Posterior cingulate gyrus (tissue), 11 donors: ENCODE data around the gene HIVEP3.

Experiments
- DNase-seq, 10 donors: peaks; one replicate each; pipeline versions ENCODE4 v3.0.0 to v3.0.0-alpha.2; 2020 to 2021; ENCODE audit warnings: mixed read lengths in 3 of 10
- intact Hi-C: fragments of 100-400 bp; cut with DNase I; formaldehyde crosslinking; loops from one replicate; pipeline ENCODE4 v1.15.1; 2023

Gene HIVEP3

DNA sequence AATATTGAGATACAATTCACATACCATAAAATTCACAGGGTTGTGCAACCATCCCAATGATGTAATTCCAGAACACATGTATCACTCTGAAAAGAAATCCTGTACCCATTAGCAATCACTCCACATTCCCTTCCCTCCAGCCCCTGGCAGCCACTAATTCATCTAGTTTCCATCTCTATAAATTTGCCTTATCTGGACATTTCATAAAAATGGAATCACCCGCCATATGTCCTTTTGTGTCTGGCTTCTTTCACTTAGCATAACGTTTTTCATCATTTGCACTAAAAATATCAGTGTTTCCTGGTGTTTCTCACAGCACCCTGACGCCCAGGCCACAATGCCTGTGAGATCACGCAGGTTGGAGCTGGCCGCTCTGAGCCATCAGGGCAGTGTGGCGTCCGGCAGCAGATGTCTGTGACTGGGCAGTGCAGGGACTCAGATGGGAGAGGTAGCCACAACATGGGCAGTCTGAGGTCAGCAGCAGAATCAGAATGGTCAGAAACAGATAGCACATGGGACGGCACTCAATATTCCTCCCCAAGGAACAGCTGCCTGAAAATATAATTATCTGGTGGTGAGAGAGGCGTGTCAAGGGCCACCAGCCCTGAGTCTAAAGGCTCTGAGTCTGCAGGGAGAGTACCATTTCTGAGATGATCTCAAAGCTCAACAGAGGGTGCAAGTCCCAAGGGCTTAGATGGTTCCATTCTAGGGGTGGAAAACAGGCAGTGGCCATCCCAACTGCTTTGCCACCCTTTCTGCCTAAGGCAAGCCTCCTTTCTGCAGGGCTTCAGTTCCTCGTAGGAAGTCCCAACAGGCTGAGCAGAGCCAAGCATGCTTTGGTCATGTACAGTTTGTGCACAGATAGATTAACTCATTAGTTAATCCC is 304.8 kb downstream of the HIVEP3 start:
- intact Hi-C loops, result no loop called here
- peak in 1 of 10 donors; percentile 73 for DNase-seq

DNA sequence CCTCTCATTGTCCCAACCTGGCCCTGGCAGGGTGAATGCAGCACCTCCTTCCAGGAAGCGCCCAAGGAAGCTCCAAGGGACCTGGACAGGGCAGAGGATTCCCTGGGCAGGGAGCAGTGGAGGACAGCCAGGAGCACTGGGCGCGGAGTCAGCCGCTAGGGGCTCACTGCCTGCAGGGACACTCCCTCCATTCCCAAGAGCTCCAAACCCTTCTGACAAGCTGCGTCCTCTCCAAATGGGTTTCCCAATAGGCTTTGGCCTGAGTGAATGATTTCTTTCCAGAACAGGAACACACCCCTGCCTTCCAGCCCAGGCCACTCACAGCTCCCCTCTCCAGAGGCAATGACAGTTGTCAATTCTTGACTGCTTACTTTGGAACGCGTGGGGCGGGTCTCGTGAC is 305.8 kb downstream of the HIVEP3 start:
- peak in 1 of 10 donors; percentile 67 for DNase-seq
- intact Hi-C loops, result no loop called here

DNA sequence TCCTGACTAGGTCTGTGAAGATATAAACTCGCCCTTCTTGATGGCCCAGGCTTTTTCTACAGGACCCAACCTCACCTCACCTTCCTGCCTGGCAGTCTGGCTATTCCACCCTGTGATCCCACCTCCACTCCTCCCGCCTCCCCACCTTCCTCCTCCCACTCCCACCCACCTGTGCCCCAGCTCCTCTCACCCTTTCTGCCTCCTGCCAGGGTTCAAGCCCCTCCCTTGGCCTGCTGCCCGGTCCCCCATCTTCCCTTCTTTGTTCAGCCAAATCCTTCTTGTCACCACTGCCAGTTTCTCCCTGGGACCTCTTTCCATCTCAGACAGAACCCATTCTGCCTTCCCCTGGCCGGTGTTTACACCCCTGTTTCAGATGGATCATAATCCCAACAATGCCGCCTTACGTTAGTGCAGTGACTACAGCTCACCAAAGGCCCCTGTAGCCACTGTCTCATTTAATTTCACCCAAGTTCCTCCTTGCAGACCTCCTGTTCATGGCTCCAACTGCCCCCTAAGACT is 306.7 kb downstream of the HIVEP3 start:
- intact Hi-C loops, result no loop called here

DNA sequence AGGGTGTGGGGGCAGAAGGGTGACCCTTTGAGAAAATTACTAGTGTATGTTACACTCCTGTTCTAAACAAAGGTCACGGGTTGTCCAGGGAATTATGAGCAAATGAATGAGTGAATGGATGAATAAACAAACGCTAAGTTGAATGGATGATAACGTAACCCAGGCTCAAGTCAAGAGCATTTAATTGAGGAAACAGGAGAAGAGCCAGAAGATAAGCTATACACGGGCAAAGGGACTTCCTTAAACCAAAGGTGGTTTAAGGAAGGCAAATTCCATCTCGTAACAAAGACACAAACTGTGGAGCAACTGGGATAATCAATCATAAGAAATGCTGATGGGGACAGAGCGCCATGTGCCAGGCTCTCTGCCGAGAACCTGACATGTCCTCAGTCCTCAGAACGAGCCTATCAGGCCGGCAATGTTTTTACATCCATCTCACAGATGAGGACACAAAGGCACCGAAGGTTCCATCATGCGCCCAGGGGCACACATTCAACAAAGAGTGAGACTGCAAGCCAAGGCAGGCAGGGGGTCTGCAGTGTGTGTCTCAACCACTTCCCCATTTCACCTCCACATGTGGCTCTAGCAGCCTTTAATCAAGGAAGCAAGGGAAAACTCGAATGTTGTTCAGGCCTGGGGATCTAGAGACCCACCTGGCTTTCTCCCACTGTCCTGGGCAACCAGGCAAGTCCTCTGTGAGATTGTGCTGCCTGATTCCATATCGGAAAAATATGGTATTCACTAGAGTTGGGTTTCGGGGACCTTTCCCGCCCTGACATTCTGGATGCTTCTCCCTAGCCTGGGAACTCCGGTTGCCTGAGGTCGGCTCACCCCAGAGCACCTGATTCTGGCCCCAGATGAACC is 307.4 kb downstream of the HIVEP3 start:
- DNase-seq, result no peak
- intact Hi-C loops, result no loop called here

More for the DNA sequence above, 306.7 kb downstream of the HIVEP3 start:
- DNase-seq, result no peak

DNA sequence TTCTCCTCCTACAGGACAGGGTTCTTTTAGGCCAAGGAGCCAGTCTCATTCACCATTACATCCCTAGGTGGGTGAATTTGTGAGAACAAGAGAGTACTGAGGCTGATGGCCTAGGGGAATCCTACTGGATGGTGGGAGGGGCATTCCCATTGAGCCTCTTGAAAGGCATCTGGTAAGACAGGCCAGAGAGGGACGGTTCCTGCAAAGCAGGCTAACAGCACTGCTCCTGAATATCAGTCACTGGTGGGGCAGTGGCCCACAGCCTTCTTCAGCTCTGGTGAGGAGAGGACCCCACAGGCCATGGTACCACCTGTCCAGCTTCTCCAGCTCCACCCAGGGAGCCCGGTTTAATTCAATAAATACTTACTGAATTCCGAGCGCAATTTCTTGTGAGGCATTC is 308.4 kb downstream of the HIVEP3 start:
- peak in 1 of 10 donors; percentile 34 for DNase-seq
- intact Hi-C loops, result no loop called here

DNA sequence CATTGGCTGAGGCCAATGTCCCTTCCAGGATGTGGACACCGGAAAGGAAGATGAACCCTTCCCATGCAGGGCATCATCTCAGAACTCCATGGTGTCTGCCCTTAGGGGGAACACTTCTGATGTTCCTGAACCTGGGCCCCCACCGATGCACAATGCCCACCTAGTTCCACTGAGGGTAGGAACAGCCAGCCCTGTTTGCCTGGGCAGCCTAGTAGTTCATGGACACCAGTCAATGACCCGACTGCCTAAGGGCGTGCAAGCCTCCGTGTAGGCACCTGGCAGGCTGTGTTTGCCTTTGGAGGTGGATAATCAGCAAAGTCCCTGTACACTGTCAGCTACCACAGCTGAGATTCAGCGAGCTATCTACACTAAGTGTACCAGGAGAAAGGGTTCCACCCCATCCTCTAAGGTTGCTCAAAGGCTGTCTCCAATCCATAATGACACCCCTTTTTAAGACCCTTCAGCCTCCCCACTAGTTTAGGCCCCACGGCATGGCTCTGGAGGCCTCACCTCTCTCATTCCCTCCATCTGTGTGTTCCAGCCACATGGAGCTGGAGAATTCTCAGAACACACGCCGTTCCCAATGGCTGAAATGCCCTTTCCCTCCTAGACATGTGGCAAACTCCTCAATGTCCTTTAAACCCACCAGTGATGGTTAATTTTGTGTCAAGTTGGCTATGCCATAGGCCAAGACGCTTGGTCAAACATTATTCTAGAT is 309.4 kb downstream of the HIVEP3 start:
- intact Hi-C loops, result no loop called here
- peak in 1 of 10 donors; percentile 39 for DNase-seq

DNA sequence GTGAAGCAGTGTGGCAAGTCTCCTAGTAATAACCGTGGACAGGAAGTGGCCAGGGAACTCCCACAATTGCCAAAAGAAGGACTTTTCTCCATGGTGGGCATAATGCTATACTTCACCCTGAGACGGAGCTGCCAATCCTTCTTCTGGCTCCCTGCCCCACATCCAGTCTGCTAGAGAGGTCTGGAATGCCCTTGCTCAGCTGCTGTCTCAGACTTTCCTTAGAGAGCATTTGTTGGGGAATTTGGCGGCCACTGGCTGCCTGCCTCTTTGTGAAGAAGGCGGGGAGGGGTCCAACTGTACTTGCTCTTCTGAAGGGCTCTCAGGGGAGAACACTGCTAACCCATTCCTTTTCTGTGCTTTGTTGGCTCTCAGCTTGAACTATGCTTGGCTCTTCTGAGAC is 310.5 kb downstream of the HIVEP3 start:
- no peak for DNase-seq
- intact Hi-C loops, result no loop called here

DNA sequence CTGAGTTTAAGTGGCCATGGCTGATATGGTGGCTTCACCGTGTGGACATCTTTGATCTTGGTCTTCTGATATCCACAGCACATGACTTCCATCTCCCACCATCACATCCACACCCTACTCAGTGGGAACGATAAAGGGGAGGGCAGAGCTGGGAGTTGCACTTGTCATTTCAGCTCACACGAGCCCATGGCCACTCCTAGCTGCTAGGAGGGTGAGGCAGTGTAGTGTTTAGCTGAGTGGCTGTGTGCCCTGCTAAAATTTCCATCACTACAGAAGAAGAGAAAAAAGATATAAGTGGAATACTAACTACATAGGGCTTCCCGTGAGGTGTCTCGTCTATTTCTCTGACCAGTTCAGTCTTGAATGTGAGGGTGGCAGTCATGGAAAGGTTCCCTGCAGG is 310.9 kb downstream of the HIVEP3 start:
- intact Hi-C loops, result no loop called here
- DNase-seq, result no peak

DNA sequence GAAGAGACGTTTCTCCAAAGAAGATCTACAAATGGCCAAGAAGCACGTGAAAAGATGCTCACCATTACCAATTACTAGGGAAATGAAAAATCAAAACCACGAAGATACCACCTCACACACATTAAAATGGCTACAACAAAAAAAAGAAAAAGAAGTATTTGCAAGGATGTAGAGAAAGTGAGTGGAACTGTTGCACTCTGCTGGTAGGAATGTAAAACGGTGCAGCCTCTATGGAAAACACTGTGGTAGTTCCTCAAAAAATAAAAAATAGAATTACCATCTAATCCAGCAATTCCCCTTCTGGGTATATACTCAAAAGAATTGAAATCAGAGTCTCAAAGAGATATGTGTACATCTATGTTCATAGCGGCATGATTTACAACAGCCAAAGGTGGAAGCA is 318.8 kb downstream of the HIVEP3 start:
- no peak for DNase-seq
- intact Hi-C loops, result no loop called here

DNA sequence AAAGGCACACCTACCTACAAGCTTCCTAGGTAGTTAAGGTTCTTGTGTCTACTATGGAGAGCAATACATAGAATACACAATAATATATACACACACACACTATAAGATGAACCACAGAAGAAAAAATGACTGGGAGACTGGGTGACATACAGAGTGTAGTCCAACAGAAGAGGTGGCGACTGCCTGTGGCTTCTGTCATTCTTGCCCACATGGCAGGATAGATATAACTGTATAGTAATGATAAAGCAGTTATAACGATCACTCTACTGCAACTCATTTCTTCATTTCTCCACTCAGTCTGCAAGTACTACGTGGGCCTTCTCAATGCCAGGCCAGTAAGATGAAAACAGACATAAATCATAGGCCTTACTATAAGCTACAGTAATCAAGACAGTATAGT is 320.4 kb downstream of the HIVEP3 start:
- DNase-seq, result no peak
- intact Hi-C loops, result no loop called here

DNA sequence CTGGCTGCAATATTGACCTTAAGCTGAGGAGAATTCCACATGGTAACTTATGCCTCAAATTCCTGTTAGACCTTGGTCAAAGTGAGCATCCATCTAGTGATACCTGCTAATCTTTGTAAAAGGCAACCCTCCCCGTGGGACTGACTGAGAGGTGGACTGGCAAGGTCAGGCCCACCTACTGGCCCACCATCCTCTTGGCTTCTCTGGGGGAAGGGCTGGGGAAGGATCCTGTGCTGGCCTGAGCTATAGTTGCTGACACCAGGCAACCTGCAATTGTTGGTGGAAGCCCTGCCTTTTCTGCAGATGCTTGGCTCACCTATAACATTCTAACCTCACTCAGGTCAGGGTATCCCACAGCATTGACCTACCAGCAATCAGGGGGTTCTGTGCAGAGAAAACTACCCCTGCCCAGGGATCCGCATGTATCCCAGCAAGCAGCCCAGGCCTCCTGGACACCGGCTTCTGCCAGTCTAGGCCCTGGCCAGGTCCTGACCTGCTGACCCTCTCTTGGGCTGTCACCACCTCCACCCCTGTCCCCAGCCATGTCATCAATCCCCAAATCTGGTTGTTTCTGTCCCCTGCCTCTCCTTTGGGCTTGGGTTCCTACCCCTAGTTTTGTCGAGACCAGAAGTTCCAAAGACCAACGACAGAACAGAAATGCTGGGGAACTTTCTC is 326.1 kb downstream of the HIVEP3 start:
- DNase-seq, result peak in 1 of 10 donors; percentile 56

DNA sequence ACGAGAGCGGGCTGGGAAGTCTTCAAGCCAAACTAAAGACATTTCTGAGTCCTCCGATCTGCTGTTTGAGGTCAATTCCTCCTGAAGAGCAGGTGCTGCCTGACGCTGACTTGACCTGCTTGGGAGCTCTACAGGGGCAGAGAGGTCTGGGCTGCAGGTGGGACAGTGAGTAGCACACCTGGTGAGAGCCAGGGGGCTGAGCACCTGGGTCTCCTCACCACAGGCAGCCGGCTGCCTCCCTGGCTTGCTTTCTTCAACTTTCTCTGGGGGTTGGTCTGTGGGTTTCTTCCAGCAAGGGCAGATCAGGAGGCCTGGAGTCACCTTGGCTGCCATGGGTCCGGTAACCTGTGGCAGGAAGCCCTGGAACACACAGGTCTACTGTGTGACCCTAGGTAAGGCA is 326.8 kb downstream of the HIVEP3 start:
- intact Hi-C loops, result no loop called here

More for the DNA sequence above, 326.1 kb downstream of the HIVEP3 start:
- intact Hi-C loops, result no loop called here

DNA sequence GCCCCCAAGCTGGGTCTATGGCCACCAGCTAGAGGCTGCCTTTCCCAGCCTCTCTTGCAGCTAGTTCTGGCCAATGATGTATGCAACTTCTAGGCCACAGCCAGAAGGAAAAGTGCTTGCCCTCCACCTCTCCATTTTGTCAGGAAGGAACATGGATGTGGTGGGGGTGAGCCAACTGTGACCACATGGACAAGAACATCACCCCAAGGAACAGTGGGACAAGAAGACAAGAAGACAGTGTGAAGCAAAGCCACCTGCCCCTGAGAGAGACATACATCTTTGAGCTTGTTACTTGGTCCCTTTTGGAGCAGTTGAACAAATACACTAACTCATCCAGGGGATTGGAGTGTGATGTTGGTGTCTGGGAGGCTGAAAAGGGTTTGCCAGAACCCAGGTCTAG is 328.4 kb downstream of the HIVEP3 start:
- intact Hi-C loops, result no loop called here
- DNase-seq, result no peak

More for the DNA sequence above, 326.8 kb downstream of the HIVEP3 start:
- peak in 1 of 10 donors; percentile 28 for DNase-seq

DNA sequence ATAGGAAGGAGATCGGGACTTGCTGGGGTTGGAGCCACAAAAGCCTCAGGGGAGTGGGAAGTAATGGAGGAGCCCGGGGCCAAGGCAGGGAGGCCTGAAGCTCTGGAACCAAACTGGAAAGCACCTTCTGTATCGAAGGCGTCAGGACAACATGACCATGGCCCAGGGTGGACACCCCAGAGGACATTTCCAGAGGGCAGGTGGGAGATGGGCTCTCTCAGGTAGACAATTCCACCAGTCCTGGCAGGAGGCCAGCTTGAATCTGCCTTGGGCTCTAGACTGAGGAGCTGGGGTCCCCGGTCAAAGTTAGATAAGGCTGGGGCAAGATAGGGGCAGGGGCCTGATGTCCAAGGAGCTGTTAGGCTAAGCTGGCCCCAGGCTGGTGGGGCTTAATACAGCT is 329.3 kb downstream of the HIVEP3 start:
- peak in 1 of 10 donors; percentile 80 for DNase-seq
- intact Hi-C loops, result no loop called here

DNA sequence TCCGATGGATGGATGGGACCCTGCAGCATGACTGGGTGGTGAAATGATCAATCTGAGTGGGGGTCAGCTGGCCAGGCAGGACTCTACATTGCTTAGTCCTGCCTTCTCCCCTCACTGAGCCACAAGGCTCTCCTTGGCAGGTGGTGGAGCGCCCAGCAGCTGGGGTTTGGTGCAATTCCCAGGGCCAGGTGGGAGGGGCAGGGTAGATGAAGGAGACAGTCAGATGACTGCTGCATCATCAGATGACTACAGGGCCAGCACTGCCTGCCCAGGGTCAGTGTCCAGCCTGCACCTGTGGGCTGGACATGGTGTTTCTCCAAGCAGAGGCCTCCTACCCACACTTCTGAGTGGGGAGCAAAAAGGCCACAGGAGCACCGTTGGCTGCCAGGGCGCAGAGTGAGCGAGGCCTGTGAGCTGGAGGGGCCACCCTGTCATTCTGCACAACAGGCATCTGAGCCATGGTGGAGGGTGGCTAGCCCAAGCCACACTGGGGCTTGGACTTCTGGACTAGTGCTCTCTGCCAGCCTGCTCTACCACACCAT is 330.3 kb downstream of the HIVEP3 start:
- intact Hi-C loops, result no loop called here
- peak in 1 of 10 donors; percentile 72 for DNase-seq

DNA sequence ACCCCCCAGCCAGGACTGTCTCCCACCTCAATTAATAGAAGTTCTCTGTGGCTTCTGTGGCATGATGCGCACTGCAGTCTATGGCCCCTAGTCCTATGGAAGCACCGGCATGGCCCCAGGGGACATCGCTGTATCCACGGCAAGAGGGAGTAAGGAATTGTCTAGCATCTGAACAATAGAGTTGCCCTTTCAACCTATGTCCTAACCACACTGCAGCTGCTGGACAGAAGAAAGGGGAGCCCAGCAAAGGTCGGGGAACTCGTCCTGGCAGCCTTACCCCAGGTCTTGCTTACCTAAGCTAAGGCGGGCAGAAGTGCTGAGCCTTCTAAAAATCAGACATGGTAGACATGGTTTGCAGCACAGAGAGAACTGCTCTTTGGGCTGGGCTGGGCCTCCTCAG is 330.9 kb downstream of the HIVEP3 start:
- intact Hi-C loops, result no loop called here
- DNase-seq, result no peak

DNA sequence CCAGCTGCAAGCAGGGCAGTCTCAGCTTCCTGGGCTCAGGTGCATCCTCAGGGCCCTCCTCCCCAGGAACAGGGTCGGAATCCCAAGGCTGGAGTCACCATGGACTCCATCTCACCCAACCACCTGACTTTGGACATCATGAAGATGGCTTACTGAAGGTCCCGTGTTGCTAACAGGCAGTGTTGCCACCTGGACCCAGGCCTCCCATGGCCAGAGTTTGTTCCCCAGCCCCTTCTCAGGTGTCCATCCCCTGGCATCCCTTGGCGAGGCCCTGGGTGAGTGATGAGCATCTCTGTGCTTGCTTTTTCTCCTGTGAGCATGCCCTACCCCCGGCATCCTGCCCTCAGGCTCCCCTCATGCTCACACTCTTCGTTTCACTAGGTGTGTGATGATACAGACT is 332.5 kb downstream of the HIVEP3 start:
- DNase-seq, result peak in 1 of 10 donors; percentile 55
- intact Hi-C loops, result no loop called here

DNA sequence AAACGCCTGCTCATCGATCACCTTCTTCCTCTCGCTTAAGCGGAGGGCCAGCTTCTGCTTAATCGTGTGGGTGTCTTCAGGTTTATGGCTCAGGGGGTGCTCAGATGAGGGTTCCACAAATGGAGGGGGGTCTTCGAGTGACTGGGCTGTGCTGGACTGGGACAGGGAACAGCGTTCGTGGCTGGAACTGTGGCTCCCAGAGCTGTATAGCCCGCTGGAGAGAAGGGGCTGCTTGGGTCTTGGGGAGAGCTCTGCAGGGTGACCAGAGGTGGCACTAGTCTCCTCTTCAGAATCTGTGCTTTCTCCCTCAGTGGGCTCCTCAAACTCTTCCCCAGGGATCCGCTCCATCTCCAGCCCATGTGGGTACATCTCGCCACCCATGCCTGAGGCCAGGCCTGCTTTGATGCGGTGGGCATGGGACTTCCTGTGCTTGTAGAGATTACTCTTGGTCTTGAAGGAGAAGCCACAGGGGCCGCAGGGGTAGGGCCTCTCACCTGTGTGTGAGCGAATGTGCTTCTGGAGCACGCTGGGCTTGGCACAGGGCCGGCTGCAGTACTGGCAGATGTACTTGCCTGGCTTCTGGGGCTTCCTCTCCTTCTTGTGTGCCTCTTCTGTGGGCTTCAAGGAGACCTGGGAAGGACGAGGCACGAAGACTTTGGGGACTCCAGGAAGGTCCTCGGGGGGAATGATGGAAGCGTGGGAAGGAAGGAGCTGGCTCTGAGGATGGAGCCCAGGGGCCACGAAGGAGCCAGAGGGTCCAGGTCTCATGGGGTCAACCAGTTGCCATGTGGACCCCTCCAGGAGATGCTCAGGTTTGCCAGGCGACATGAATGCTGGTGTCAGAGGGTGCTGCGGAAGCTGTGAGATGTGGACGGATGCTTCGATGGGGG is 334.8 kb downstream of the HIVEP3 start:
- DNase-seq, result peak in 1 of 10 donors; percentile 68
- intact Hi-C loops, result no loop called here
